ENCODE measurements around the gene HSPA9. TPM values are rescaled to one million over a fixed set of nuclear protein-coding genes. Genes with fewer than 3 reads are reported as not detected.

HSPA9 gene
- total and polyA plus RNA-seq, 8 donors: 68.8 to 427 (median 175) TPM

GRCh38 chr5:138580777-138581176, 5.6 kb upstream of the HSPA9 start:
- no peak for TF ChIP-seq EP300 (IDR thresholded peaks at IDR 0.05)
- no peak for TF ChIP-seq POLR2AphosphoS5 (IDR thresholded peaks at IDR 0.05)
- TF ChIP-seq CTCF (IDR thresholded peaks at IDR 0.05): no peak
- TF ChIP-seq POLR2A (IDR thresholded peaks at IDR 0.05): no peak
- Histone ChIP-seq H3K4me1 (peaks cover 6 to 14% (median 9%) of the 10 kb centered on the region in 4 donors), H3K27me3 (no peaks in the 10 kb centered on the region), H3K36me3 (no peaks in the 10 kb centered on the region), H3K27ac (no peak overlapping the region), H3K4me3 (no peak overlapping the region), H3K9me3 (no peaks in the 10 kb centered on the region)
- intact Hi-C loops (cut with DNase I; ENCODE audit: low total_unique reads): no loop called here
- no peak for DNase-seq

- peaks cover 6 to 14% (median 10%) of the 10 kb centered on the region in 4 donors for H3K4me1 ChIP-seq
- TF ChIP-seq POLR2AphosphoS5 (IDR thresholded peaks at IDR 0.05) (no peak), EP300 (IDR thresholded peaks at IDR 0.05) (no peak), CTCF (IDR thresholded peaks at IDR 0.05) (no peak), POLR2A (IDR thresholded peaks at IDR 0.05) (no peak)
- no peak overlapping the region for H3K4me3 ChIP-seq
- H3K9me3 ChIP-seq: no peaks in the 10 kb centered on the region
- DNase-seq: no peak
- H3K27ac ChIP-seq: no peak overlapping the region
- no peaks in the 10 kb centered on the region for H3K36me3 ChIP-seq
- WGBS, 5 donors: 89 to 95% (median 94%) methylated on average over 2 of the region's 2 CpGs
- no peaks in the 10 kb centered on the region for H3K27me3 ChIP-seq
- intact Hi-C loops (cut with DNase I; ENCODE audit: low total_unique reads): no loop called here
These were observed 4.8 kb upstream of the HSPA9 start for GRCh38 chr5:138580001-138580400.

GRCh38 chr5:138579517-138579863, 4.3 kb upstream of the HSPA9 start:
- TF ChIP-seq CTCF (IDR thresholded peaks at IDR 0.05): no peak
- TF ChIP-seq POLR2A (IDR thresholded peaks at IDR 0.05): no peak
- TF ChIP-seq EP300 (IDR thresholded peaks at IDR 0.05): no peak
- no peak for TF ChIP-seq POLR2AphosphoS5 (IDR thresholded peaks at IDR 0.05)
- 42 to 49% (median 44%) methylated on average over 2 of the region's 2 CpGs for WGBS, 5 donors
- H3K36me3 ChIP-seq: no peaks in the 10 kb centered on the region
- H3K4me3 ChIP-seq: no peak overlapping the region
- peak overlapping the region in 2 of 5 donors; percentile 41 to 51 for H3K27ac ChIP-seq
- peaks cover 6 to 15% (median 11%) of the 10 kb centered on the region in 4 donors for H3K4me1 ChIP-seq
- intact Hi-C loops (cut with DNase I; ENCODE audit: low total_unique reads): no loop called here
- DNase-seq: no peak
- no peaks in the 10 kb centered on the region for H3K27me3 ChIP-seq
- H3K9me3 ChIP-seq: no peaks in the 10 kb centered on the region

GRCh38 chr5:138577452-138577851, 2.3 kb upstream of the HSPA9 start:
- no peak for DNase-seq
- Histone ChIP-seq H3K27ac (no peak overlapping the region), H3K4me1 (peaks cover 12 to 35% (median 27%) of the 10 kb centered on the region in 4 donors), H3K27me3 (no peaks in the 10 kb centered on the region), H3K9me3 (no peaks in the 10 kb centered on the region), H3K36me3 (peaks cover 9 to 11% (median 10%) of the 10 kb centered on the region in 4 donors), H3K4me3 (no peak overlapping the region)
- TF ChIP-seq POLR2A (IDR thresholded peaks at IDR 0.05): no peak
- TF ChIP-seq POLR2AphosphoS5 (IDR thresholded peaks at IDR 0.05): no peak
- no peak for TF ChIP-seq CTCF (IDR thresholded peaks at IDR 0.05)
- no peak for TF ChIP-seq EP300 (IDR thresholded peaks at IDR 0.05)
- intact Hi-C loops (cut with DNase I; ENCODE audit: low total_unique reads): no loop called here
- 94 to 97% (median 95%) methylated on average over 17 of the region's 17 CpGs for WGBS, 5 donors

Data from stomach (tissue), 9 donors.